ENCODE measurements around the gene CLCNKB. TPM values are rescaled to one million over a fixed set of nuclear protein-coding genes. Genes with fewer than 3 reads are reported as not detected.

The CLCNKB gene
- total RNA-seq, 2 donors from 2014 or later: 0.14 TPM; not detected in 1

GRCh38 chr1:16080422-16081150 is 37.0 kb downstream of the CLCNKB start:
- ATAC-seq (no peak), DNase-seq (no peak)
- intact Hi-C loops (cut with DNase I, micrococcal nuclease): loop anchor here in 1 of 2 donors (5.0 kb wide), 1 partner anchor 162 kb away; no protein-coding TSS in a partner anchor

DNA sequence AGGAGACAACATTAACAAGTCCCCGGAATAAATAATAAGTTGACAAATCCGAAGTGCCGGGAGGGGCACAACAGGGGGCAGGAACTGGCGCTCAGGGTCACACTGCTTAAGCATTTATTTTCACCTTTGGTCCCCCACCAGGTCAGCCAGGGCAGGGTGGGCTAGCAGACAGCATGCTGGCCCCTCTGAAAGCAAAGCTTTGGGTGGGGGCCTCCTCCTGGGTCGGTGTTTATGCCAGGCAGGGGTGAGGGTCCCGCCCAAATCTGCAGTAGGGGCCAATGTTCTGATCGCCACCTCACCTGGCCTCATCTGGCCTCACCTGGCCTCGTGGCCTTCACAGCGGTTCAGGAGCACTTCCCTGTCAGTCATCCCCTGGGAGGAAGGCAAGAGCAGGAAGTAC is 38.1 kb downstream of the CLCNKB start:
- DNase-seq (no peak), ATAC-seq (no peak)
- intact Hi-C loops (cut with DNase I, micrococcal nuclease): loop anchor here in 1 of 2 donors (5.0 kb wide), 1 partner anchor 161 kb away; no protein-coding TSS in a partner anchor

- intact Hi-C loops (cut with DNase I, micrococcal nuclease): loop anchor here in 1 of 2 donors (5.0 kb wide), 1 partner anchor 160 kb away; no protein-coding TSS in a partner anchor
- DNase-seq (peak; percentile 48 to 82), ATAC-seq (peak; percentile 65)
Measured at GRCh38 chr1:16082283-16083038, 38.9 kb downstream of the CLCNKB start.

DNA sequence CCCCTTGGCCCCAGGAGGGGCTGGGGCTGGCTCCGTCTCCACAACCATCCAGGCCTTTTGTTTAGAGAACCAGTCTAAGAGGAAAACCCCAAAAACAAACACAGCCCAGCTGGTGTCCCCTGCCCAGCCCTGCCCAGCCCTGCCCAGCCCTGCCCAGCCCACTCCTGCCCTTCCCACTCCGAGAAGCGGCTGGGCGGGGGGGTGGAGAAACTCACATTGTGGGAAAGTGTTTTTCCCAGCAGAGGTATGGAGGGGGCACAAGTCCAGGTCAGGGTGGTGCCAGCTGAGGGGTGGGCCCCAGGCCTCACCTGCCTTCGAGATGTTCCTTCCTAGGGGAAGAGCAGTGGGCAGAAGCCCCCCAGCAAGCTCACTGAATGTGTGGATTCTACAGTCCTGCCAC is 39.9 kb downstream of the CLCNKB start:
- ATAC-seq: peak; percentile 73
- DNase-seq: peak; percentile 70 to 72
- intact Hi-C loops (cut with DNase I, micrococcal nuclease): loop anchor here in 1 of 2 donors (5.0 kb wide), 1 partner anchor 159 kb away; no protein-coding TSS in a partner anchor

DNA sequence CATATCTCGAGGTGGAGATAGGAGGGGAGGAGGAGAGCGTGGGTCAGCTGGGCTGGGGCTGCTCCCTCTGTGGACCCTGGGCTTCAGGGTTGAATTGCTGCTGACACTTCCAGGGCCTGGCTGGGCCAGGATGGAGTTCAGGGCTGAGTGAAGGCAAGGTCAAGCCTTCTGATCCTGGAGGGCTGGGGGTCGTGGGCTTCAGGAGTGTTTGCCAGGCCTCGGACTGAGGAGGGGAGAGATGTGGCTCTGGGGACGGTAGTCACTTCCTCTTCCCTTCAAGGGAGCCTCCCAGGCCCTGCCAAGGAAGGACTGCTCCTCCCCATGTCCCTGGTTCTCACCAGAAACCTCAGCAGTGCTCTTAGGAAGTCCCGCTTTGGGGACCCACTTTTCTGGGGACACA is 41.9 kb downstream of the CLCNKB start:
- ATAC-seq: no peak

DNA sequence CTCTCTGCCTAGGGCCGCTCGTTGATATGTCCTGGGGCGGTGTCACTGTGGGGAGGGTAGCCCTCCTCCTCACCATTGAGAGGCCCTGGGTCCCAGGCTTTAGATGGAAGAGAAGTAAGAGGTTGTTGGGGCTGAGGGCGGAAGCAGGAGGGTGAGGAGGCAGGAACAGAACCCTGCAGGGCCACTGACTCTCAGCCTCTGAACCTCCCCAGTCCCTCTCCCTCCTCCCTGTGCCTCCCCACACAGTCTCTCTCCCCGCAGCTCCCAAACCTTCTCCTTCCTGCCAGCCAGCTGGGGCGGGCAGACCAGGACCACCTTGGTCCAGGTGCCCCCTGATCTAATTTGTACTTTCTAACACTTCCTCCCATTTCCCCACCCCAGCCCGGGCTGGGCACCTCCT is 44.2 kb downstream of the CLCNKB start:
- ATAC-seq (no peak), DNase-seq (no peak)
- intact Hi-C loops (cut with DNase I, micrococcal nuclease): no loop called here

More for the DNA sequence above, 41.9 kb downstream of the CLCNKB start:
- no peak for DNase-seq
- intact Hi-C loops (cut with DNase I, micrococcal nuclease): no loop called here

- intact Hi-C loops (cut with DNase I, micrococcal nuclease): no loop called here
- no peak for ATAC-seq
- DNase-seq: no peak
Measured at GRCh38 chr1:16088351-16088911, 44.8 kb downstream of the CLCNKB start.

GRCh38 chr1:16088996-16089395 is 45.4 kb downstream of the CLCNKB start:
- DNase-seq (no peak), ATAC-seq (no peak)
- intact Hi-C loops (cut with DNase I, micrococcal nuclease): no loop called here

GRCh38 chr1:16090076-16090826 is 46.7 kb downstream of the CLCNKB start:
- no peak for ATAC-seq
- intact Hi-C loops (cut with DNase I, micrococcal nuclease): no loop called here
- no peak for DNase-seq

DNA sequence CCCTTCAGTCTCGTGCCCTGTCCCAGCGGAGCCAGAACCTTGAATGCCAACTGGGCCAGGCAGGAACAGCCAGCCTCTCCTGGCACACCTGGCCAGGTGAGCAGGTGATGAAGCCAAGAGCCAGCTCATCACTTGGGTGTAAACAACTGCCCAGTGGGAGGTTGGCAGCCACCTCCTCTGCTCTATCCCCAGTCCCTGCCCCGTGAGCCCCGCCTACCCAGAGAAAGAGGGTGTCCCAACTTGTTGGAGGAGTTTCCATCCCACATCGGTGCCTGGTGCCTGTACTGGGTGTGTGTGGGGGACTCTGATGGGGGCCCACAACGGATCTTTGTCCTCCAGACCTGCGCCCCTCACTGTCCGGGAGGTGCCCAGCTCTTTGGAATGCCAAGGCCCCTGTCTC is 47.7 kb downstream of the CLCNKB start:
- no peak for DNase-seq
- intact Hi-C loops (cut with DNase I, micrococcal nuclease): no loop called here
- ATAC-seq: peak; percentile 64

DNA sequence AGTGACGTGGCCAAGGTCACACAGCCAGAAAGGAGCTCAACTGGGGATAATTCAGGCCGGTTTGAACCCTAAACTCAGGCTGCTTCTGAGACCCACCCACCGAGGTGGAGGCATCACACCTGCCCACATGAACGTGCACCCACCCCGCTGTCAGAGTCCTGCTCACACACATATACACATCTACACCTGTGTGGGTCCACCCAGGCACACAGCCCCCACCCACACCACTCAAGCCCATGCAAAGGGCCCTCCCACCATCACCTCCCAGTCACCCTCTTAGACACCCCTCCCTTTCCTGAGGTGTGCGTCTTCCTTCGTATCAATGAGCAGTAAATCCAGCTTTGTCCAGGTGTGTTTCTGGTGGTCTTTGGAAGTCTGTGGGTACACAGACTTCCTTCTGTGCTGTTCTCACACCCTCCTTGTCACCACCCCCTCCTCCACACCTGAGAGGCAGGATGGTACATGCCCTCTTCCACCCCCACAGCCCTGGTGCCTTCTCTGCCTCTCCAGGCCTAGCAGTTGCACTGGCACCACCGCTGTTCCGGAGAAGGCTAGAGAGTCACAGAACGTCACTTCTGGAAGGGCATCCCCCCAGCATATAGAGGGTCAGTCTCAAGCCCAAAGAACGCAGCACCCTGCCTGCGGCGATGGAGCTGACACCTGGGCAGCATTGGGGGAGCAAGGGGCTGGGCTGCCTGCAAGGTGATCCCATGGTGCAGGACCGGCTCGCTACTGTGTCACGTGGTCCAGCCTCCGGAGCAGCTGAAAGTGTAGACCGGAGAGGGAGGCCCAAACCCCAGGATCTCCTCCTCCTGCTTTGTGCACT is 48.7 kb downstream of the CLCNKB start:
- intact Hi-C loops (cut with DNase I, micrococcal nuclease): no loop called here
- no peak for ATAC-seq

DNA sequence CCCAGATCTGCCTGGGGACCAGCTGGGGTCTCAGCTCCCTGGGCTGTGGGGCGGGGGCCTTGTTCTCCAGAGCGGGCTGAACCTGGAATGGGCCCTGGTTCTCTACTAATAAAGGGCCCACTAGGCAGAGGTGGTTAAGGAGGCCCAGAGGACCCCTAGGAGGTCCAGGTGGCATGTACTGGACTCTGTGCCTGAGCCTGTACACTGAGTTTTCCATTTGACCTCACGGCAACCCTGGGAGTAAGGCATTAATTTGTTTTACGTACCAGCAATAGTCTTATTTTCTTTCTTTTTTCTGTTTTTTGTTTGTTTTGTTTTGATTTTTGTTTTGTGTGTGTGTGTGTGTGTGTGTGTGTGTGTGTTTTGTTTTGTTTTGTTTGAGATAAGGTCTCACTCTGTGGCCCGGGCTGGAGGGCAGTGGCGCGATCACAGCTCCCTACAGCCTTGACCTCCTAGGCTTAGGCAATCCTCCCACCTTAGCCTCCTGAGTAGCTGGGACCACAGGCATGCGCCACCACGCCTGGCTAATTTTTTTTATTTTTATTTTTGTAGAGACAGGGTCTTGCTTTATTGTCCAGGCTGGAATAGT is 49.4 kb downstream of the CLCNKB start:
- no peak for ATAC-seq

More for the DNA sequence above, 48.7 kb downstream of the CLCNKB start:
- no peak for DNase-seq

DNA sequence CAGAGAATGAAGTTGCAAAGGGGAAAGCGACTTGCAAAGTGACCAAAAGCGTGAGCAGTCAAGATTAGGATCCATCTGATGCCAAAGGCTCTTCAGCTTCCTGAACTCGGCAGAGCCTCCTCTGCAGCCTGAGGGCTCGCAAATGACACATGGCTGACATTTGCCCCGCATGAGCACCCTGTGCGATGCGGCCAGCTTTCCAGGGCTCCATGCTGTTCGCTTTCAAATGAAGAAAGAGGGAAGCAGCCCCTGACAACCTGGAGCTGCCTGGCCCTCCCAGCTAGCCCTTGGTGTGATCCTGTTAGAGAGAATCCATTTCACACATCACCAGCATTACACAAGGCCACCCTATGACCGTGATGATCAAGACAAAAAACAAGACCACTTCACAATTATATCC is 50.0 kb downstream of the CLCNKB start:
- DNase-seq: no peak
- ATAC-seq: no peak
- intact Hi-C loops (cut with DNase I, micrococcal nuclease): no loop called here

More for the DNA sequence above, 49.4 kb downstream of the CLCNKB start:
- intact Hi-C loops (cut with DNase I, micrococcal nuclease): no loop called here
- no peak for DNase-seq

DNA sequence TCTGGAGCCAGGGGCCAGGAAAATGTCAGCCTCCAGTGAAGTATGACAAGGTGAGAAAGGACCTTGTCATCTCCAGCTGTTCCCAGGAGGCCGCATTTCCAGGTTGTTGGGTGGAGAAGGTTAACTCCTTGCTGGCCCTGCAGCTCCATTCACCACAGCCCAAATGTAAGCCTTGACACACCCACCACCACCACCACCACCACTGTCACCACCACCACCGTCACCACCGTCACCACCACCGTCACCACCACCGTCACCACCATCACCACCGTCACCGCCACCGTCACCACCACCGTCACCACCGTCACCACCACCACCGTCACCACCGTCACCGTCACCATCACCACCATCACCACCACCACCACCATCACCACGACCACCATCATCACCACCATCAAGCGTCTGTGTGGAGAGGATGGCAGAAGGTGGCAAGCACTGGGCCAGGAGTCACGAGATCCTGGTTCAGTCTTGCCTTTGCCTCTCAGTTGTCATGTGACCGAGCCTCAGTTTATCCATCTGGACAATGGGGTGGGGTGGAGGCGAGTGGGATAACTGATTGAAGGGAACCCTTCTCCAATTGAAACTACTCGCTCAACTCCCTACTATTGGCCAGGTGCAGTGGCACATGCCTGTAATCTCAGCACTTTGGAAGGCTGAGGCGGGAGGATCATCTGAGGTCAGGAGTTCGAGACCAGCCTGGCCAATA is 51.0 kb downstream of the CLCNKB start:
- DNase-seq: no peak
- intact Hi-C loops (cut with DNase I, micrococcal nuclease): no loop called here
- ATAC-seq: no peak

DNA sequence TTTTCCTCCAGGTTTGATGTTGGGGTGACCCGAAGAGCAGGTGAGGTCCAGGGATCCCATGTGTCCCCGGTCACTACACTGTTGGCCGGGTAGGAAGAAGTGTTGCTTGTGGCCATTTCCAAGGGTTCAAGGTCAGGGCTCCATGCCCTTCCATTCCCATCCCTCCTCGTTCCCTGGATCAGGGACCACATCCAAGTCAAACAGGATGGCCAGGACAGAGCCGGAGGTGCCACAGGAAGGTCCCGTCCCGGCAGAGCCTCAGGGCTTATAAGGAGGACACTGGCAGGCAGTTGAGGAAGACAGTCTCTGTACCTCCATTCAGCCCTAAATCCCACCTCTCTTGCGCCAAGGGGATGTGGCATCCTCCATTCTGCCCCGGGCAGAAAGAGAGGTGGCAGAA is 51.9 kb downstream of the CLCNKB start:
- DNase-seq (no peak), ATAC-seq (no peak)
- intact Hi-C loops (cut with DNase I, micrococcal nuclease): no loop called here

GRCh38 chr1:16099412-16099811 is 55.8 kb downstream of the CLCNKB start:
- intact Hi-C loops (cut with DNase I, micrococcal nuclease): no loop called here
- DNase-seq (no peak), ATAC-seq (no peak)

GRCh38 chr1:16101623-16102022 is 58.0 kb downstream of the CLCNKB start:
- intact Hi-C loops (cut with DNase I, micrococcal nuclease): no loop called here
- ATAC-seq (no peak), DNase-seq (no peak)
